GM12873 (cell line): ENCODE measurements around the gene VEZT.

Experiments
- CTCF ChIP-seq: IDR thresholded peaks from 2 replicates; pipeline ENCODE4 v1.5.1; 2012; ENCODE audit warnings: low read depth, mild to moderate bottlenecking, moderate library complexity, low read length, control low read depth; ENCODE audit not compliant: insufficient read depth; ENCODE audit errors: missing control alignments

VEZT gene

GRCh38 chr12:95208678-95209077, 8.9 kb upstream of the VEZT start:
- TF ChIP-seq CTCF = no peak

GRCh38 chr12:95212586-95212985, 5.0 kb upstream of the VEZT start:
- TF ChIP-seq CTCF = no peak

GRCh38 chr12:95213119-95213518, 4.5 kb upstream of the VEZT start:
- TF ChIP-seq CTCF = no peak

- TF ChIP-seq CTCF = no peak
Measured at GRCh38 chr12:95213928-95214327, 3.7 kb upstream of the VEZT start.

- no peak for TF ChIP-seq CTCF
Measured at GRCh38 chr12:95214466-95214865, 3.1 kb upstream of the VEZT start.

- TF ChIP-seq CTCF = no peak
Measured at GRCh38 chr12:95215949-95216348, 1.7 kb upstream of the VEZT start.

- no peak for TF ChIP-seq CTCF
Measured at GRCh38 chr12:95216711-95217376, 763 bp upstream of the VEZT start.
